Measurements from ENCODE around the gene PRKAR2A. TPM values are rescaled to one million over a fixed set of nuclear protein-coding genes. Genes with fewer than 3 reads are reported as not detected.

The PRKAR2A gene
- total RNA-seq = 26.3 TPM

GRCh38 chr3:48847504-48848423, at the start of gene PRKAR2A:
Gene PRKAR2A, minus strand, starts transcription at chr3:48847874. Its CDS starts 278 bp downstream, at chr3:48847596.

GRCh38 chr3:48716982-48717746, 130.5 kb downstream of the PRKAR2A start, which contains the start of gene IP6K2:
Gene IP6K2, minus strand, starts transcription at chr3:48717221. Its CDS starts 21,930 bp downstream, at chr3:48695291.

Other genes with a start within 250 kb of the PRKAR2A start
- 145 TPM for gene UQCRC1, start 238.2 kb downstream of the PRKAR2A start, total RNA-seq
- gene TMEM89, start 226.1 kb downstream of the PRKAR2A start, total RNA-seq = not detected
- 8.8 TPM for gene SLC26A6, start 212.4 kb downstream of the PRKAR2A start, total RNA-seq
- 67.9 TPM for gene CELSR3, start 185.0 kb downstream of the PRKAR2A start, total RNA-seq
- 18.5 TPM for gene NCKIPSD, start 162.0 kb downstream of the PRKAR2A start, total RNA-seq
- 147 TPM for gene IP6K2, start 130.7 kb downstream of the PRKAR2A start, total RNA-seq
- gene SLC25A20, start 51.0 kb upstream of the PRKAR2A start, total RNA-seq = 7.2 TPM
- gene ARIH2, start 71.0 kb upstream of the PRKAR2A start, total RNA-seq = 120 TPM
- 78.3 TPM for gene P4HTM, start 142.4 kb upstream of the PRKAR2A start, total RNA-seq
- 131 TPM for gene WDR6, start 159.5 kb upstream of the PRKAR2A start, total RNA-seq
- gene DALRD3, start 170.7 kb upstream of the PRKAR2A start, total RNA-seq = 53.2 TPM
- gene NDUFAF3, start 174.2 kb upstream of the PRKAR2A start, total RNA-seq = 43.8 TPM
- gene IMPDH2, start 181.5 kb upstream of the PRKAR2A start, total RNA-seq = 133 TPM
- 187 TPM for gene QRICH1, start 246.2 kb upstream of the PRKAR2A start, total RNA-seq

All from parietal lobe (tissue), 1 donor.